Measurements from ENCODE around the gene BAIAP2L1.

The BAIAP2L1 gene

DNA sequence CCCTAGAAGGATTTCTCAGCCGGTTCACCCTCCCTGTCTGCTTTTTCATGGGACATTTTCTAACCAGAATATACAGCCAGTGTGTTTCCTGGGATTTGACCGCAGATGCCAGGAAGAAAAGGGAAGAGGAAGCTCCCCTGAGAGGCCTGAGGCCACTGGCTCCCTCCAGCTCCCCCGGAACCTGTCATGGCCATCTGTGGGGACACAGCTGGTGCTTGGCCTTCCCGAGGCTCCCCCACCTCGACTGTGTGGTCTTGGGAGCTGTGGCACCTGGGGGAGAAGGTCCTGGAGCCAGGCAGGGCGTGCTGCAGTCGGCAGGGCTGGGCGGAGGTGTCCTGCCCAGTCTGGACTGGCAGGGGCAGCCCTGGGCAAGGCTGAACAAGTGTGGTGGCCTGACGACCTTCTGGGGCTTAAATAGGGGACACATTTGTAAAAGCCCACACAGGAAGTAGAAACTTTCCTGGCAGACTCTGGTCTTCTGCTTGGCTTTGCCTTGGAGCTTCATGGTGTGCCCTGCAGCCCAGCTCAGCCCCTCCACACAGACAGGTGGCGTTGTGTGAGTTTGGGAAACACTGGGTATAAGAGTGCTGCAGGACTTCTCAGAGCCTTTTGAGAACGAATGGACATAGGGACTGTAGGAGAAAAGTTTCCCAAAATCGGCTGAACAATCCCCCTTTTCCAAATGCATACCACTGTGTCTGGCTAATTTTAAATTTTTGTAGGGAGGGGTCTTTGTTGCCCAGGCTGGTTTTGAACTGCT is 112.6 kb downstream of the BAIAP2L1 start:
- TF ChIP-seq, protein P1, sequence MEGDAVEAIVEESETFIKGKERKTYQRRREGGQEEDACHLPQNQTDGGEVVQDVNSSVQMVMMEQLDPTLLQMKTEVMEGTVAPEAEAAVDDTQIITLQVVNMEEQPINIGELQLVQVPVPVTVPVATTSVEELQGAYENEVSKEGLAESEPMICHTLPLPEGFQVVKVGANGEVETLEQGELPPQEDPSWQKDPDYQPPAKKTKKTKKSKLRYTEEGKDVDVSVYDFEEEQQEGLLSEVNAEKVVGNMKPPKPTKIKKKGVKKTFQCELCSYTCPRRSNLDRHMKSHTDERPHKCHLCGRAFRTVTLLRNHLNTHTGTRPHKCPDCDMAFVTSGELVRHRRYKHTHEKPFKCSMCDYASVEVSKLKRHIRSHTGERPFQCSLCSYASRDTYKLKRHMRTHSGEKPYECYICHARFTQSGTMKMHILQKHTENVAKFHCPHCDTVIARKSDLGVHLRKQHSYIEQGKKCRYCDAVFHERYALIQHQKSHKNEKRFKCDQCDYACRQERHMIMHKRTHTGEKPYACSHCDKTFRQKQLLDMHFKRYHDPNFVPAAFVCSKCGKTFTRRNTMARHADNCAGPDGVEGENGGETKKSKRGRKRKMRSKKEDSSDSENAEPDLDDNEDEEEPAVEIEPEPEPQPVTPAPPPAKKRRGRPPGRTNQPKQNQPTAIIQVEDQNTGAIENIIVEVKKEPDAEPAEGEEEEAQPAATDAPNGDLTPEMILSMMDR (IDR thresholded peaks at IDR 0.05): no peak

DNA sequence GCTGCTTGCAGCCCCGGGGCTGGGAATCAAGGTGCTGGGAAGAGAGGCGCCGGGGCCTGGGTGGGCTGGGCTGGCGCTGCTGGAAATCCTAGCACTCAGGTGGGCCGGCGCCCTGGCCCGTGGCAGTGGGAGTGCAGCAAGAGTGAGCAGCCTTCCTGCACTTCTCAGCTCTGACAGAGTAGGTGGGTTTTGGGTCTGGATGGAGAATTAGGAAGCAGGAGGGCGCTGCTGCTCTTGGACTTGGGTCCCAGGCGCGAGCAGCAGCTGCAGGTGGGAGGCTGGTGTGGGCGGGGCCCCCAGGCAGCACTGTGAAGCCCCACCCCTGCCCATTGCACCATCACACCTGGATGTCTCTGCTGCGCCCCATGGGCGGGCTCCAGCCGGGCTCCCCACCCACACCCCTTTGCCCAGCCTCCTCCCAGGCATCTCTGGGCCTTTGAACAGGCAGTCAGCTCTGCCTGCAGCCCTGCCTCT is 113.4 kb downstream of the BAIAP2L1 start:
- TF ChIP-seq, protein P1 (IDR thresholded peaks at IDR 0.05): no peak

DNA sequence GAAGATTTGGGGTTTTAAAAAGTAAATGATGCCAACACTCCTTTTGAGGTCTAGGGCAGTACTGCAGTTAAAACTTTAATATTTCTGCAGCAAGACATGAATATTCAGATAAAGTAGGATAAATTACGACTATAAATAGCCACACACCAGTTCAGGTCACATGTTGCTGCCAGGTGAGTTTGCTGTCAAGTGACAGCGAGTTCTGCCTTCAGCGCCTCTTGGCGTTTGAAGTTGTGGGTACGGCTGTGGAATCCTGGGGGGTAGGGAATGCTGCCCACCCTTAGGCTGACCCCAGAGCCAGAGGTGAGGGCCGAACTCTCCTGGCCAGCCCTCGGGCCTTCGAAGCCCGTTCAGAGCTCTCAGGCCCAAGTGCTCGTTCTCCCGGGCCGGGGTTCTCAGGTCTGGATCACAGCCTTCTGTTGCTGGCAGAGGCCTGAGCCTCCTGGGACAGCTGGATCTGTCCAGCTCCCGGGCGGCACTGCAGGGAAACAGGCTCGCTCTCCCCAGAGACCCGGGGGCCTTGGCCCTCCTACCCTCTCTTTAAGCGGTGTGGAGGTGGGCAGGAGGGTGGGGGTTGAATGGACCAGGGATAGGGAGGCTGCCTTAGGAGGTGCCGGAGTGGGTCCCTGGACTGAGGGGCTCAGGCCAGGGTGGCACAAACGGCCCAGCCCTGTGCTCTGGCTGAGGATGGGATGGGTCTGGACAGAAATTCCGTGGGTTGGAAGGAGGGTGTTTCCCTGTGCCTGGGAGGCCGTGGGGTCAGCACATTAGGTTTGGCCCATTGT is 114.0 kb downstream of the BAIAP2L1 start:
- TF ChIP-seq, protein P1 (IDR thresholded peaks at IDR 0.05): no peak

DNA sequence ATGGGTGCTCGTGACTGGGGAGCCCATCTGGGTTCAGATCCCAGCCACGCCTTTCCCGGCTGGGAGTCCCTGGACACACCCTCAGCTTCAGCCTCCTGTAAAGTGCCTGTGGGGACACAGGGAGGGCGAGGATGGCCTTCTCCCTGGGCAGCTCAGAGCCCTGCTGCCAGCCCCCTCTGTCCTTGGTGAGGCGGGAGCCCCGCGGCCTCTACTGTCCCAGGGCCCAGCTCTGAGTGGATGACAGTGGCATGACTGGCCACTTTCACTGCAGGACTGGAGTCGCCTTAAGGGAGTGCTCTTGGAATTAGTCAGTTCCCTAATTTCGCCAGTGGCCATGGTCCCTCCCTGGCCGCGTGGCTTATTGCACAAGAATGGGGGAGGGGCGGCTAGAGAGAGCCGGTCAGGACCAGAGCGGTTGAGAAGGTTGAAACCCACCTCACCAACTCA is 114.8 kb downstream of the BAIAP2L1 start:
- TF ChIP-seq, protein P1 (IDR thresholded peaks at IDR 0.05): no peak

DNA sequence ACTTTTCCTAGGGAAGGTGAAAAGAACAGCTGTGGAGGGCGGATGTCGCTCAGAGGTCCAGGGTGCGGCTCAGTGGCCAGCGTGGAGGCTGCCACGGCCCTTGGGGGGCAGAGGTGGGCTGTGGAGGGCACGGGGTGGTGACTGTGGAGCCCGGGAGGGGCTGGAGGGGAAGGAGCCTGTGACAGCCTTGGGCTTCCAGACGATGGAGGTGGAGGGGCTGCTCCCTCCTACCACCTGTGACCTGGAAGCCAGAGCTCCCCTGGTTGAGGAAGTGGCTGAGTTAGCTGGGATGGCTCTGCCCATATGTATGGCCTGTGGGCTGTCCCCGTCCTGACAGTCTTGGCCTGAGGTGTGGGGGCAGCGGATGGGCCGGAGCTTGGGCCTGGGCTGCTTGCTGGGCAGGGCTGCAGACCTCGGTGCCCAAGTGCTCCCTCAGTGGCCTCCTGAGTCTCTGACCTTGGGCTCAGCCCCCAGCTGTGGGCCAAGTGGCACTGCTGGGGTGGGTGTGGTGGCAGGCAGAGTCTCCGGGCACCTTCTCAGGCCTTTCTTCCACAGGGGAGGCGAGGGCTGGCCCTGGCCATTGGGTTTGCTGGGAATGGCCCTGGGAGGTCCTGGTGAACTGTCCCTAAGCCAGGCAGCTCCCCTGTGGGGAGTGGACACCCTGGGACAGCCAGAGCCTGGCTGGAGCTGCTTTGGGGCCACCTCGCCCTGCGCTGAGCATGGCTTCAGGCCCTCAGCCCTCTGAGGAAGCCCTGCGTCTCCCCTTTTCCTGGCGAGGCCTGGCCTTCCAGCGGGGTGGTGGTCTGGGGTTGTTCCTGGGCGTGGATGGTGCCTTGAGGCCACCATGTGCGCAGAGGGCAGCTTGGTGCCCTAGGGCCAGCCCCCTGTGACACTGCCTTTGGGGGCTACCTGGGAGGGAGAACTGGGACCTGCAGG is 115.5 kb downstream of the BAIAP2L1 start:
- TF ChIP-seq, protein P1 (IDR thresholded peaks at IDR 0.05): no peak

DNA sequence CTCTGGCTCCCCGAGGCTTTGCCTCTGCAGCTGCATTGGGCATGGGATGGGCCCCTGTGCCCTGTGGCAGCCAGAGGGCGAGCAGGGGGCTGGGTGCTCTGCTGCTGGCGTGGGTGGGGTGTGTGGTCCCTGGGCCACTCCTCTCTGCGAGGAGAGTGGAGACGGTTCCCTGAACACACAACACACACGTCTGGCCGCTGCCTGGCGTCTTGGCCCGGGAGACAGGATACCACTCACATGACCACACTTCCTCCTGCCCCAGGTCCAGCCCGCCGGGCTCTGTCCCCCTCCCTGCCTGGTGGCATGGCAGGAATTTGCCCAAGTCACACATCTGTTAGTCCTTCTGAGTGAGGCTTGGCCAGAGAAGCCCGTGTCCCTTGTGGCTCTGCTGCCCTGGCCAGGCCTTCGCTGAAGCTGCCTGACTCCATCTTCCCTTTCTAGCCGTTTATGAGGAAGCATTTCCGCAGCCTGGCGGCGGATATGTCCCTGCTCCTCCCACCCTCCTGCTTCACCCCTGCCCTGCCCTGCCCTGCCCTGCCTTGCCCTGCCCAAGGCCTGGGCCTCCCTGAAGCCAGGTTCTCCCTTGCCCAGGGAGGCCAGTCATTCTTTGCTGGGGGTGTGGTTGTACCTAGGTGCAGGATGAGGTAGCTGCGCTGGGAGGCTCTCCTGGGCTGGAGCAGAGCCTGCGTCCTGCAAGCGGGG is 116.4 kb downstream of the BAIAP2L1 start:
- TF ChIP-seq, protein P1 (IDR thresholded peaks at IDR 0.05): no peak

Data from LNCAP (cell line).